Measurements from ENCODE around the gene AUP1. TPM values are rescaled to one million over a fixed set of nuclear protein-coding genes. Genes with fewer than 3 reads are reported as not detected.
A peak's percentile ranks its signal among the peaks of the same experiment; 100 is the strongest.

The AUP1 gene
- polyA plus RNA-seq, 3 donors: 93.2 to 113 (median 107) TPM

GRCh38 chr2:74548900-74549826, 19.7 kb upstream of the AUP1 start:
- DNase-seq (ENCODE audit: extremely low read depth in 1 of 11, low read depth in 9 of 11, low spot score in 4 of 11): peak in 3 of 11 donors; percentile 39 to 56 (median 54)

GRCh38 chr2:74548285-74548899, 18.9 kb upstream of the AUP1 start:
- peak in 2 of 11 donors; percentile 9 to 14 for DNase-seq (ENCODE audit: extremely low read depth in 1 of 11, low read depth in 9 of 11, low spot score in 4 of 11)

- DNase-seq (ENCODE audit: extremely low read depth in 1 of 11, low read depth in 9 of 11, low spot score in 4 of 11): no peak
These were observed 16.5 kb upstream of the AUP1 start for GRCh38 chr2:74546004-74546403.

GRCh38 chr2:74544634-74545033, 15.1 kb upstream of the AUP1 start:
- DNase-seq (ENCODE audit: extremely low read depth in 1 of 11, low read depth in 9 of 11, low spot score in 4 of 11): no peak

GRCh38 chr2:74542978-74543377, 13.5 kb upstream of the AUP1 start:
- DNase-seq (ENCODE audit: extremely low read depth in 1 of 11, low read depth in 9 of 11, low spot score in 4 of 11): no peak

- no peak for DNase-seq (ENCODE audit: extremely low read depth in 1 of 11, low read depth in 9 of 11, low spot score in 4 of 11)
These were observed 10.8 kb upstream of the AUP1 start for GRCh38 chr2:74540291-74540690.

- no peak for DNase-seq (ENCODE audit: extremely low read depth in 1 of 11, low read depth in 9 of 11, low spot score in 4 of 11)
These were observed 9.4 kb upstream of the AUP1 start for GRCh38 chr2:74538881-74539339.

- DNase-seq (ENCODE audit: extremely low read depth in 1 of 11, low read depth in 9 of 11, low spot score in 4 of 11): no peak
These were observed 7.6 kb upstream of the AUP1 start for GRCh38 chr2:74537140-74537539.

GRCh38 chr2:74536166-74536950, 6.9 kb upstream of the AUP1 start:
- no peak for DNase-seq (ENCODE audit: extremely low read depth in 1 of 11, low read depth in 9 of 11, low spot score in 4 of 11)

GRCh38 chr2:74535440-74535965, 6.0 kb upstream of the AUP1 start:
- no peak for DNase-seq (ENCODE audit: extremely low read depth in 1 of 11, low read depth in 9 of 11, low spot score in 4 of 11)

GRCh38 chr2:74534411-74534810, 4.9 kb upstream of the AUP1 start:
- no peak for DNase-seq (ENCODE audit: extremely low read depth in 1 of 11, low read depth in 9 of 11, low spot score in 4 of 11)

GRCh38 chr2:74533464-74533863, 4.0 kb upstream of the AUP1 start:
- no peak for DNase-seq (ENCODE audit: extremely low read depth in 1 of 11, low read depth in 9 of 11, low spot score in 4 of 11)

GRCh38 chr2:74532222-74532621, 2.7 kb upstream of the AUP1 start:
- DNase-seq (ENCODE audit: extremely low read depth in 1 of 11, low read depth in 9 of 11, low spot score in 4 of 11): no peak

- no peak for DNase-seq (ENCODE audit: extremely low read depth in 1 of 11, low read depth in 9 of 11, low spot score in 4 of 11)
These were observed 2.2 kb upstream of the AUP1 start for GRCh38 chr2:74531666-74532065.

GRCh38 chr2:74530239-74531187, 1.0 kb upstream of the AUP1 start:
- DNase-seq (ENCODE audit: extremely low read depth in 1 of 11, low read depth in 9 of 11, low spot score in 4 of 11): peak in 1 of 11 donors; percentile 33

GRCh38 chr2:74528600-74529356, 728 bp downstream of the AUP1 start:
- DNase-seq (ENCODE audit: extremely low read depth in 1 of 11, low read depth in 9 of 11, low spot score in 4 of 11): no peak

- no peak for DNase-seq (ENCODE audit: extremely low read depth in 1 of 11, low read depth in 9 of 11, low spot score in 4 of 11)
These were observed 1.8 kb downstream of the AUP1 start for GRCh38 chr2:74527741-74528140.

Data from renal cortex interstitium (tissue), 11 donors.